SK-N-SH (cell line): ENCODE measurements around the gene SELENOI. TPM values are rescaled to one million over a fixed set of nuclear protein-coding genes. Genes with fewer than 3 reads are reported as not detected.

Source experiments
- CTCF ChIA-PET: fragments of 300-600, 350-600 bp; formaldehyde crosslinking; extraction: SDS; loops from one replicate; lab custom pipeline; 2021; lab: Yijun Ruan, JAX
- POLR2A ChIA-PET: fragments of 350-600 bp; sonication (Branson Sonifier 250); formaldehyde crosslinking; extraction: SDS; loops from one replicate; lab custom pipeline; 2020; ENCODE audit warnings: antibody characterized with exemption, inconsistent platforms; lab: Yijun Ruan, JAX
- DNase-seq: peaks from one replicate; pipeline ENCODE4 v3.0.0; 2012
- H2AFZ ChIP-seq: fragments of 200-600 bp; sonication (generic); 2 replicates; pipeline ENCODE4 v1.8.1; 2016; ENCODE audit warnings: antibody characterized with exemption, mild to moderate bottlenecking, low read depth
- H3F3A ChIP-seq: fragments of 200-600 bp; sonication (generic); replicated peaks from 2 replicates; pipeline ENCODE3; 2016; ENCODE audit warnings: antibody characterized with exemption, mild to moderate bottlenecking; ENCODE audit not compliant: insufficient read depth
- H3K27ac ChIP-seq, 2 experiments: fragments of 200-500 bp in 1 of 2; fragments of 200-600 bp in 1 of 2; sonication (Bioruptor generic) in 1 of 2; sonication (generic), shearing (Covaris generic) in 1 of 2; 2 replicates each; pipeline versions ENCODE4 v1.5.1 to v1.6.1; 2014 to 2016; ENCODE audit warnings: low read depth in 2 of 2, inconsistent platforms in 1 of 2, low read length in 1 of 2, mild to moderate bottlenecking in 1 of 2, mixed read lengths in 1 of 2
- H3K27me3 ChIP-seq: fragments of 200-600 bp; sonication (generic), shearing (Covaris generic); 2 replicates; pipeline ENCODE4 v1.6.1; 2016; ENCODE audit warnings: mixed run types; ENCODE audit not compliant: insufficient read depth
- H3K36me3 ChIP-seq, 2 experiments: fragments of 200-500 bp in 1 of 2; fragments of 200-600 bp in 1 of 2; sonication (Bioruptor generic) in 1 of 2; sonication (generic) in 1 of 2; replicated peaks in 1 of 2; 2 replicates each; pipeline versions ENCODE3 to v1.5.1; 2014 to 2016; ENCODE audit warnings: low read length in 1 of 2, mild to moderate bottlenecking in 1 of 2; ENCODE audit not compliant: insufficient read depth in 2 of 2, control insufficient read depth in 1 of 2
- H3K4me1 ChIP-seq, 2 experiments: fragments of 200-500 bp in 1 of 2; fragments of 200-600 bp in 1 of 2; sonication (Bioruptor generic) in 1 of 2; sonication (generic), shearing (Covaris generic) in 1 of 2; 2 replicates each; pipeline versions ENCODE4 v1.5.1 to v1.6.1; 2014 to 2016; ENCODE audit warnings: low read depth in 1 of 2, low read length in 1 of 2, mixed run types in 1 of 2; ENCODE audit not compliant: insufficient read depth in 2 of 2, control insufficient read depth in 1 of 2
- H3K4me2 ChIP-seq: fragments of 200-600 bp; sonication (generic), shearing (Covaris generic); 2 replicates; pipeline ENCODE4 v1.6.1; 2017; ENCODE audit warnings: mixed run types
- H3K4me3 ChIP-seq, 2 experiments: fragments of 200-500 bp in 1 of 2; fragments of 200-600 bp in 1 of 2; sonication (Bioruptor generic) in 1 of 2; sonication (generic), shearing (Covaris generic) in 1 of 2; 2 replicates each; pipeline versions ENCODE4 v1.5.1 to v1.8.1; 2014 to 2016; ENCODE audit warnings: low read depth in 2 of 2, inconsistent platforms in 1 of 2, low read length in 1 of 2, mild to moderate bottlenecking in 1 of 2, mixed read lengths in 1 of 2, moderate library complexity in 1 of 2
- H3K79me2 ChIP-seq: fragments of 200-600 bp; sonication (generic); 2 replicates; pipeline ENCODE4 v1.8.1; 2017; ENCODE audit warnings: mild to moderate bottlenecking; ENCODE audit not compliant: insufficient read depth
- H3K9ac ChIP-seq: fragments of 200-600 bp; sonication (generic); 2 replicates; pipeline ENCODE4 v1.6.1; 2017; ENCODE audit warnings: mixed run types
- H3K9me2 ChIP-seq: fragments of 200-600 bp; sonication (generic); 2 replicates; pipeline ENCODE4 v1.6.1; 2017; ENCODE audit warnings: mixed run types
- H3K9me3 ChIP-seq: fragments of 200-600 bp; sonication (generic); 2 replicates; pipeline ENCODE4 v1.6.1; 2017; ENCODE audit warnings: mixed run types, mild to moderate bottlenecking, moderate library complexity
- H4K20me1 ChIP-seq: fragments of 200-600 bp; sonication (generic); 2 replicates; pipeline ENCODE4 v1.6.1; 2017; ENCODE audit warnings: mild to moderate bottlenecking, mixed run types; ENCODE audit not compliant: insufficient read depth
- EP300 ChIP-seq, 2 experiments: IDR thresholded peaks; 2 replicates each; pipeline versions ENCODE4 v1.4.0 to v1.6.1; 2012; ENCODE audit warnings: borderline replicate concordance in 1 of 2, low read depth in 1 of 2, low read length in 1 of 2
- FOXJ3 ChIP-seq: sonication (generic); formaldehyde crosslinking; IDR thresholded peaks from 2 replicates; pipeline ENCODE4 v1.5.1; 2020; ENCODE audit warnings: mild to moderate bottlenecking, missing genetic modification reagents
- MEF2A ChIP-seq: IDR thresholded peaks from 2 replicates; pipeline ENCODE4 v1.4.0; 2012; ENCODE audit warnings: low read depth, borderline replicate concordance
- POLR2AphosphoS5 ChIP-seq: IDR thresholded peaks from 2 replicates; pipeline ENCODE4 v1.6.1; 2012; ENCODE audit warnings: low read depth, low read length
- RFX5 ChIP-seq: IDR thresholded peaks from 2 replicates; pipeline ENCODE4 v1.6.1; 2012; ENCODE audit warnings: mild to moderate bottlenecking, improper control_type of control experiment, low read length
- YY1 ChIP-seq: IDR thresholded peaks from 2 replicates; pipeline ENCODE4 v1.4.0; 2012; ENCODE audit warnings: low read depth, mild to moderate bottlenecking
- WGBS: methylation state at CpG from one replicate; pipeline ENCODE4 v1.1.6; 2017; ENCODE audit warnings: low lambda C conversion rate; 5-methylcytosine and 5-hydroxymethylcytosine counted together
- polyA plus RNA-seq, 3 experiments: library from polyadenylated mRNA; depleted of rRNA; stranded (reverse); fragments of >200 nt; gene quantifications; 2 replicates each; pipeline ENCODE4 v1.2.3, GENCODE V29; 2012
- TF ChIP-seq, protein P1 (sequence below): IDR thresholded peaks from 2 replicates; pipeline ENCODE4 v1.6.1; 2012; ENCODE audit warnings: mild to moderate bottlenecking, low read depth, low read length, moderate library complexity
- TF ChIP-seq, protein P2 (sequence below): fragments of 150-350 bp; IDR thresholded peaks from 2 replicates; pipeline ENCODE4 v1.6.1; 2017; ENCODE audit warnings: antibody characterized with exemption, low read length, low read depth, borderline replicate concordance
- TF ChIP-seq, protein P3 (sequence below): IDR thresholded peaks from 2 replicates; pipeline ENCODE4 v1.4.0; 2012; ENCODE audit warnings: low read depth, borderline replicate concordance
- TF ChIP-seq, protein P4 (sequence below): IDR thresholded peaks from 2 replicates; pipeline ENCODE4 v1.4.0; 2012; ENCODE audit warnings: low read depth, borderline replicate concordance
- TF ChIP-seq, protein P5 (sequence below): fragments of 150-350 bp; IDR thresholded peaks from 2 replicates; pipeline ENCODE4 v1.6.1; 2016; ENCODE audit warnings: mild to moderate bottlenecking, low read depth, low read length
- TF ChIP-seq, protein P6 (sequence below): fragments of 200-600 bp; sonication (generic); IDR thresholded peaks from 2 replicates; pipeline ENCODE4 v1.6.1; 2017; ENCODE audit warnings: antibody characterized with exemption, mild to moderate bottlenecking, moderate library complexity

The SELENOI gene
- polyA plus RNA-seq, 1 of the 3 experiments (the other 2 are of a cell fraction): 4.4 TPM

DNA sequence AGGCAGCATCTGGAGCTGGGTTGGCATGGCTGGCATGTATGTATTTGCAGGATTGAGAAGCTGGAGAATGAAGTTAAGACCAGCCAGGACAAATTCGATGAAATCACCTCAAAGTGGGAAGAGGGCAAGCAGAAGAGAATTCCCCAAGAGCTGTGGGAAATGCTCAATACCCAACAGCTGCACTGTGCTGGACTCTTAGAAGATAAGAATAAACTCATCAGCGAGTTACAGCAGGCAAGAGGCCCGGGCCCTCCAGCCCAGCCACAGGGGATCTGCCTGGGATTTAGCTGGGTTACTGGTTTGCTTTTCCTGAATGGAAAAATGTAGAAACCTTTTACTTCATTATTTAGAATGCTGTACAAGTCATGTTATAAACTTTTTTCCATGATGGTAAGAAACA lies 78.3 kb downstream of the SELENOI start (continued):
- TF ChIP-seq, protein P1, sequence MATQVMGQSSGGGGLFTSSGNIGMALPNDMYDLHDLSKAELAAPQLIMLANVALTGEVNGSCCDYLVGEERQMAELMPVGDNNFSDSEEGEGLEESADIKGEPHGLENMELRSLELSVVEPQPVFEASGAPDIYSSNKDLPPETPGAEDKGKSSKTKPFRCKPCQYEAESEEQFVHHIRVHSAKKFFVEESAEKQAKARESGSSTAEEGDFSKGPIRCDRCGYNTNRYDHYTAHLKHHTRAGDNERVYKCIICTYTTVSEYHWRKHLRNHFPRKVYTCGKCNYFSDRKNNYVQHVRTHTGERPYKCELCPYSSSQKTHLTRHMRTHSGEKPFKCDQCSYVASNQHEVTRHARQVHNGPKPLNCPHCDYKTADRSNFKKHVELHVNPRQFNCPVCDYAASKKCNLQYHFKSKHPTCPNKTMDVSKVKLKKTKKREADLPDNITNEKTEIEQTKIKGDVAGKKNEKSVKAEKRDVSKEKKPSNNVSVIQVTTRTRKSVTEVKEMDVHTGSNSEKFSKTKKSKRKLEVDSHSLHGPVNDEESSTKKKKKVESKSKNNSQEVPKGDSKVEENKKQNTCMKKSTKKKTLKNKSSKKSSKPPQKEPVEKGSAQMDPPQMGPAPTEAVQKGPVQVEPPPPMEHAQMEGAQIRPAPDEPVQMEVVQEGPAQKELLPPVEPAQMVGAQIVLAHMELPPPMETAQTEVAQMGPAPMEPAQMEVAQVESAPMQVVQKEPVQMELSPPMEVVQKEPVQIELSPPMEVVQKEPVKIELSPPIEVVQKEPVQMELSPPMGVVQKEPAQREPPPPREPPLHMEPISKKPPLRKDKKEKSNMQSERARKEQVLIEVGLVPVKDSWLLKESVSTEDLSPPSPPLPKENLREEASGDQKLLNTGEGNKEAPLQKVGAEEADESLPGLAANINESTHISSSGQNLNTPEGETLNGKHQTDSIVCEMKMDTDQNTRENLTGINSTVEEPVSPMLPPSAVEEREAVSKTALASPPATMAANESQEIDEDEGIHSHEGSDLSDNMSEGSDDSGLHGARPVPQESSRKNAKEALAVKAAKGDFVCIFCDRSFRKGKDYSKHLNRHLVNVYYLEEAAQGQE: no peak
- no peak for TF ChIP-seq FOXJ3 (CRISPR knock-in tag)
- TF ChIP-seq, protein P2, sequence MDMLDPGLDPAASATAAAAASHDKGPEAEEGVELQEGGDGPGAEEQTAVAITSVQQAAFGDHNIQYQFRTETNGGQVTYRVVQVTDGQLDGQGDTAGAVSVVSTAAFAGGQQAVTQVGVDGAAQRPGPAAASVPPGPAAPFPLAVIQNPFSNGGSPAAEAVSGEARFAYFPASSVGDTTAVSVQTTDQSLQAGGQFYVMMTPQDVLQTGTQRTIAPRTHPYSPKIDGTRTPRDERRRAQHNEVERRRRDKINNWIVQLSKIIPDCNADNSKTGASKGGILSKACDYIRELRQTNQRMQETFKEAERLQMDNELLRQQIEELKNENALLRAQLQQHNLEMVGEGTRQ: no peak
- TF ChIP-seq MEF2A: no peak
- TF ChIP-seq, protein P3, sequence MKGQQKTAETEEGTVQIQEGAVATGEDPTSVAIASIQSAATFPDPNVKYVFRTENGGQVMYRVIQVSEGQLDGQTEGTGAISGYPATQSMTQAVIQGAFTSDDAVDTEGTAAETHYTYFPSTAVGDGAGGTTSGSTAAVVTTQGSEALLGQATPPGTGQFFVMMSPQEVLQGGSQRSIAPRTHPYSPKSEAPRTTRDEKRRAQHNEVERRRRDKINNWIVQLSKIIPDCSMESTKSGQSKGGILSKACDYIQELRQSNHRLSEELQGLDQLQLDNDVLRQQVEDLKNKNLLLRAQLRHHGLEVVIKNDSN: no peak

DNA sequence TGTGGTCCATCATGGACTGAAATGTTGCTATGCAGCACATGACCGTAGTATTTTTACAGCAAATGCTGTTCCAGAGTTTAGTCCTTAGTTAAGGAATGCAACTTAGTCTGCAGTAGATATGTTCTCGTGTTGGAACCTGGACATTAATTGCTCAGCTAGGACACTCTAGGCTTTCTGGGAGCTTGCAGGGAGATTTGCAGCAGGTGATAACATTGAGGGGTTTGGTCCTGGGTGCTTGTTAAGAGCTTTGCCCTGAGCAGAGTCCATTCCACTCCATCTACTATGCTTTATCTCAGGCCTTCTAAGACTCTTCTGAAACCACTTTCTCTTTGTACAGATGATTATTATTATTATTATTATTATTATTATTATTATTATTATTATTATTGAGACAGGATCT lies 82.9 kb downstream of the SELENOI start:
- CTCF ChIA-PET: interaction anchor here (0.6 to 1.0 kb wide), 2 partner anchors 15 to 247 kb away, joined by 3 read pairs; no protein-coding TSS in a partner anchor
- POLR2A ChIA-PET: no interaction called here

More for the DNA sequence above, 82.9 kb downstream of the SELENOI start:
- Histone ChIP-seq H3K4me3 (no peak overlapping the region), H3K27ac (no peak overlapping the region)
- TF ChIP-seq, protein P2: no peak
- TF ChIP-seq EP300 (IDR thresholded peaks at IDR 0.05; ENCODE audit: borderline replicate concordance in 1 of 2, low read depth in 1 of 2, low read length in 1 of 2) (no peak), YY1 (no peak), POLR2AphosphoS5 (no peak), FOXJ3 (CRISPR knock-in tag) (no peak), RFX5 (no peak)
- TF ChIP-seq, protein P4, sequence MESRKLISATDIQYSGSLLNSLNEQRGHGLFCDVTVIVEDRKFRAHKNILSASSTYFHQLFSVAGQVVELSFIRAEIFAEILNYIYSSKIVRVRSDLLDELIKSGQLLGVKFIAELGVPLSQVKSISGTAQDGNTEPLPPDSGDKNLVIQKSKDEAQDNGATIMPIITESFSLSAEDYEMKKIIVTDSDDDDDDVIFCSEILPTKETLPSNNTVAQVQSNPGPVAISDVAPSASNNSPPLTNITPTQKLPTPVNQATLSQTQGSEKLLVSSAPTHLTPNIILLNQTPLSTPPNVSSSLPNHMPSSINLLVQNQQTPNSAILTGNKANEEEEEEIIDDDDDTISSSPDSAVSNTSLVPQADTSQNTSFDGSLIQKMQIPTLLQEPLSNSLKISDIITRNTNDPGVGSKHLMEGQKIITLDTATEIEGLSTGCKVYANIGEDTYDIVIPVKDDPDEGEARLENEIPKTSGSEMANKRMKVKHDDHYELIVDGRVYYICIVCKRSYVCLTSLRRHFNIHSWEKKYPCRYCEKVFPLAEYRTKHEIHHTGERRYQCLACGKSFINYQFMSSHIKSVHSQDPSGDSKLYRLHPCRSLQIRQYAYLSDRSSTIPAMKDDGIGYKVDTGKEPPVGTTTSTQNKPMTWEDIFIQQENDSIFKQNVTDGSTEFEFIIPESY: no peak
- TF ChIP-seq, protein P5, sequence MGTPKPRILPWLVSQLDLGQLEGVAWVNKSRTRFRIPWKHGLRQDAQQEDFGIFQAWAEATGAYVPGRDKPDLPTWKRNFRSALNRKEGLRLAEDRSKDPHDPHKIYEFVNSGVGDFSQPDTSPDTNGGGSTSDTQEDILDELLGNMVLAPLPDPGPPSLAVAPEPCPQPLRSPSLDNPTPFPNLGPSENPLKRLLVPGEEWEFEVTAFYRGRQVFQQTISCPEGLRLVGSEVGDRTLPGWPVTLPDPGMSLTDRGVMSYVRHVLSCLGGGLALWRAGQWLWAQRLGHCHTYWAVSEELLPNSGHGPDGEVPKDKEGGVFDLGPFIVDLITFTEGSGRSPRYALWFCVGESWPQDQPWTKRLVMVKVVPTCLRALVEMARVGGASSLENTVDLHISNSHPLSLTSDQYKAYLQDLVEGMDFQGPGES: no peak
- TF ChIP-seq, protein P6, sequence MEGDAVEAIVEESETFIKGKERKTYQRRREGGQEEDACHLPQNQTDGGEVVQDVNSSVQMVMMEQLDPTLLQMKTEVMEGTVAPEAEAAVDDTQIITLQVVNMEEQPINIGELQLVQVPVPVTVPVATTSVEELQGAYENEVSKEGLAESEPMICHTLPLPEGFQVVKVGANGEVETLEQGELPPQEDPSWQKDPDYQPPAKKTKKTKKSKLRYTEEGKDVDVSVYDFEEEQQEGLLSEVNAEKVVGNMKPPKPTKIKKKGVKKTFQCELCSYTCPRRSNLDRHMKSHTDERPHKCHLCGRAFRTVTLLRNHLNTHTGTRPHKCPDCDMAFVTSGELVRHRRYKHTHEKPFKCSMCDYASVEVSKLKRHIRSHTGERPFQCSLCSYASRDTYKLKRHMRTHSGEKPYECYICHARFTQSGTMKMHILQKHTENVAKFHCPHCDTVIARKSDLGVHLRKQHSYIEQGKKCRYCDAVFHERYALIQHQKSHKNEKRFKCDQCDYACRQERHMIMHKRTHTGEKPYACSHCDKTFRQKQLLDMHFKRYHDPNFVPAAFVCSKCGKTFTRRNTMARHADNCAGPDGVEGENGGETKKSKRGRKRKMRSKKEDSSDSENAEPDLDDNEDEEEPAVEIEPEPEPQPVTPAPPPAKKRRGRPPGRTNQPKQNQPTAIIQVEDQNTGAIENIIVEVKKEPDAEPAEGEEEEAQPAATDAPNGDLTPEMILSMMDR: no peak
- TF ChIP-seq, all 33 proteins: peak for 0
- 76% methylated on average over 2 of the region's 2 CpGs for WGBS
- Histone ChIP-seq H3K9ac (no peak overlapping the region), H4K20me1 (no peaks in the 10 kb centered on the region), H3K9me3 (no peaks in the 10 kb centered on the region), H3K79me2 (no peaks in the 10 kb centered on the region), H3K4me1 (no peaks in the 10 kb centered on the region; a peak in 2 of 4 replicates), H3K27me3 (no peaks in the 10 kb centered on the region), H3K4me2 (no peak overlapping the region), H2AFZ (no peak overlapping the region), H3F3A (no peaks in the 10 kb centered on the region), H3K36me3 (no peaks in the 10 kb centered on the region), H3K9me2 (no peaks in the 10 kb centered on the region)
- no peak for DNase-seq
